ENCODE measurements around the gene ZNF611.

- no peak for TF ChIP-seq TCF7L2 (IDR thresholded peaks at IDR 0.05; ENCODE audit: low read depth, low read length)
- TF ChIP-seq CTCF (IDR thresholded peaks at IDR 0.05), result no peak
- TF ChIP-seq REST (IDR thresholded peaks at IDR 0.05; ENCODE audit: insufficient read depth in 1 of 2, low read depth in 2 of 2, low read length in 1 of 2), result no peak
Measured at GRCh38 chr19:52665529-52665928, 69.3 kb downstream of the ZNF611 start.
